ENCODE measurements around the gene ZNF205. TPM values are rescaled to one million over a fixed set of nuclear protein-coding genes. Genes with fewer than 3 reads are reported as not detected.
A peak's percentile ranks its signal among the peaks of the same experiment; 100 is the strongest.
"Not testable (repeated sequence)": the region's sequence is repeated elsewhere in the genome, so short reads cannot be mapped to it uniquely, and the experiment has no call there.

Gene ZNF205
- total and polyA plus RNA-seq, 4 donors: 9.2 to 26.4 (median 21.8) TPM

DNA sequence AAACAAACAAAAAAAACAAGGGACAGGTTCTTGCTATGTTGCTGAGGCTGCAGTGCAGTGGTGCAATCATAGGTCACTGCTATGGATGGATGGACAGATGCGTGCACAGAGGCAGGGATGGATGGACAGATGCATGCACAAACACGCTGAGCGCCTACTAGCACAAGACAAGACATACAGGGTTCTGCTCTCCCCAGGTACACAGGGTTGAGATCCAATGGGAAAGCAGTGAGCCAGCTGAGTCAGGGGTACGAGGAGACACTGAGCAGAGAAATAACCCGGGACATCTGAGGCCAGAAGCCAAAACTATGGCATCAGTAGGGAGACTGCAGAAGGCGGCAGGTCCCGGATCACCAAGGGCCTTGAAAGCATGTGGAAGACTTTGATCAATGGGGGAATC lies 40.7 kb upstream of the ZNF205 start:
- H3K36me3 ChIP-seq (ENCODE audit: control insufficient read depth, insufficient read depth, low read length): no peaks in the 10 kb centered on the region
- 82% methylated on average over 7 of the region's 7 CpGs for WGBS (ENCODE audit: insufficient coverage)
- H3K4me3 ChIP-seq (ENCODE audit: low read depth, low read length): no peak overlapping the region
- DNase-seq (ENCODE audit: low read depth in 4 of 6, low spot score in 6 of 6): no peak
- no peaks in the 10 kb centered on the region for H3K27me3 ChIP-seq (ENCODE audit: control insufficient read depth, insufficient read depth, low read length)
- no peaks in the 10 kb centered on the region for H3K9me3 ChIP-seq (ENCODE audit: control insufficient read depth, insufficient read depth, low read length)
- H3K4me1 ChIP-seq (ENCODE audit: control insufficient read depth, insufficient read depth, low read length): peaks cover 7% of the 10 kb centered on the region
- no peak overlapping the region for H3K27ac ChIP-seq (ENCODE audit: low read depth, low read length)

DNA sequence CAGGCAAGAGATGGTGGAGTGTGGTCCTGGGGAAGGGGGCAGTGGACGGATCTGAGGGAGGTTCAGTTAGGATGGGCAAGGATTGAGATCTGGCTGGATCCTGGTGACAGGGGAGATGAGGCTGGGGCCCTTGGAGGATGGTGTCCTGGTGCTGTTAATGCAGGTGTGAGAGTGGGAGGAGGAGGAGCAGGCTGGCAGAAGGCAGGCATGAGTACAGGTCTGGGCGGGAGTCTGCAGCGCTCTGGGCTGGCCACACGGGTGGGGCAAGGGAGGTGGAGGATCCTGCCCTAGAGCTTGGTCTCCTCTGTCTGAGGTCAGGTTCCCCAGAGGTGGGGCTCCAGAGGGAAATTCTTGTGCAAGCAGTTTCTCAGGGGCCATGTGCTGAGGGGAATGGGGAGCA lies 40.2 kb upstream of the ZNF205 start:
- H3K9me3 ChIP-seq (ENCODE audit: control insufficient read depth, insufficient read depth, low read length); DNase-seq (ENCODE audit: low read depth in 4 of 6, low spot score in 6 of 6); H3K27me3 ChIP-seq (ENCODE audit: control insufficient read depth, insufficient read depth, low read length); H3K4me3 ChIP-seq (ENCODE audit: low read depth, low read length); H3K36me3 ChIP-seq (ENCODE audit: control insufficient read depth, insufficient read depth, low read length); H3K27ac ChIP-seq (ENCODE audit: low read depth, low read length); H3K4me1 ChIP-seq (ENCODE audit: control insufficient read depth, insufficient read depth, low read length): not testable (repeated sequence)
- WGBS (ENCODE audit: insufficient coverage): 68% methylated on average over 2 of the region's 4 CpGs

DNA sequence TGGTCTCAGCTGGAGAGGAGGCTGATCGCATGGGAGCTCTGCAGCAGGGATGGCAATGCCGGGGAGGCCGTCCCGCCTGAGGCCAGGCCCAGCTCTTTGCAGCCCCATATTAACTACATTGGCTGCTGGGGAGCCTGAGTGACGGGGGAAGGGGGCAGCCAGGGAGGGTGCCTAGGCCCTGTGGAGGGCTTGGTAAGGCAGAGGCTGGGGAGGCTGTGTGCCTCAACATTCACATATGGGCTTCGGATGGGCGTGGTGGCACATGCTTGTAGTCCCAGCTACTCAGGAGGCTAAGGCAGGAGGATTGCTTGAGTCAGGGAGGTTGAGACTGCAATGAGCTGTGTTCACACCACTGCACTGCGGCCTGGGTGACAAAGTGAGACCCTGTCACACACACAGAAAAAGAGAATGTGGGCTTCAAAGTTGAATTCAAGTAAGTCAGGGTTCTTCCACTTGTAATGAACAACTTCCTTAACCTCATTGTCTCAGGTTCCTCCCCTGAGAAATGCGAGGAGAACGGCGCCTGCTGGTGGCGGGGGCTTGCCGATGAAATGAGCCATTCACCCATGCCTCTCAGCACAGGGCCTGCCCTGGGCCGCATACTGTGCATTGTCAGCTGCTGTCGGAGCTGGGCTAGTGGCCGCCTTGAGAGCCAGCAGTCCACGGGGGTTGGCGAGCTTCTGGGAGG lies 39.7 kb upstream of the ZNF205 start:
- not testable (repeated sequence) for H3K27me3 ChIP-seq (ENCODE audit: control insufficient read depth, insufficient read depth, low read length); DNase-seq (ENCODE audit: low read depth in 4 of 6, low spot score in 6 of 6); H3K4me1 ChIP-seq (ENCODE audit: control insufficient read depth, insufficient read depth, low read length); H3K27ac ChIP-seq (ENCODE audit: low read depth, low read length); H3K36me3 ChIP-seq (ENCODE audit: control insufficient read depth, insufficient read depth, low read length); H3K9me3 ChIP-seq (ENCODE audit: control insufficient read depth, insufficient read depth, low read length); H3K4me3 ChIP-seq (ENCODE audit: low read depth, low read length)
- 20% methylated on average over 3 of the region's 18 CpGs for WGBS (ENCODE audit: insufficient coverage)

DNA sequence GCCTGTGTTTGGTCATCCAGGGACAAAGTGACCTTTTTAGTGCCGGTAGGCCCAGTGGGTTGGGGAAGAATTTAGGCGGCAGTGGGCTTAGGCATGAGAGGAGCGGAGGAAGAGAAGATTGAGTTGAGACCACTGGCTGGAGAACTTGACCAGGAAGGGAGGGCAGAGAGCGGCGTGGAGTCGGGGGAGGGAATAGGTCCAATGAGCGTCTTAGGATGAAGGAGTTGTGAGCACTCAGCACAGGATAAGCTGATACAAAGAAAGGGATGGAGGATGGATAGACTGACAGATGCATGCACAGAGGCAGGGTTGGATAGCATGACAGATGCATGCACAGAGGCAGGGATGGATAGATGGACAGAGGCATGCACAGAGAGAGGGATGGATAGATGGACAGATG lies 38.9 kb upstream of the ZNF205 start:
- Histone ChIP-seq H3K27ac (ENCODE audit: low read depth, low read length) (no peak overlapping the region), H3K27me3 (ENCODE audit: control insufficient read depth, insufficient read depth, low read length) (no peaks in the 10 kb centered on the region), H3K36me3 (ENCODE audit: control insufficient read depth, insufficient read depth, low read length) (no peaks in the 10 kb centered on the region), H3K4me1 (ENCODE audit: control insufficient read depth, insufficient read depth, low read length) (peaks cover 7% of the 10 kb centered on the region), H3K4me3 (ENCODE audit: low read depth, low read length) (no peak overlapping the region), H3K9me3 (ENCODE audit: control insufficient read depth, insufficient read depth, low read length) (no peaks in the 10 kb centered on the region)
- no peak for DNase-seq (ENCODE audit: low read depth in 4 of 6, low spot score in 6 of 6)
- WGBS (ENCODE audit: insufficient coverage): 95% methylated on average over 7 of the region's 7 CpGs

DNA sequence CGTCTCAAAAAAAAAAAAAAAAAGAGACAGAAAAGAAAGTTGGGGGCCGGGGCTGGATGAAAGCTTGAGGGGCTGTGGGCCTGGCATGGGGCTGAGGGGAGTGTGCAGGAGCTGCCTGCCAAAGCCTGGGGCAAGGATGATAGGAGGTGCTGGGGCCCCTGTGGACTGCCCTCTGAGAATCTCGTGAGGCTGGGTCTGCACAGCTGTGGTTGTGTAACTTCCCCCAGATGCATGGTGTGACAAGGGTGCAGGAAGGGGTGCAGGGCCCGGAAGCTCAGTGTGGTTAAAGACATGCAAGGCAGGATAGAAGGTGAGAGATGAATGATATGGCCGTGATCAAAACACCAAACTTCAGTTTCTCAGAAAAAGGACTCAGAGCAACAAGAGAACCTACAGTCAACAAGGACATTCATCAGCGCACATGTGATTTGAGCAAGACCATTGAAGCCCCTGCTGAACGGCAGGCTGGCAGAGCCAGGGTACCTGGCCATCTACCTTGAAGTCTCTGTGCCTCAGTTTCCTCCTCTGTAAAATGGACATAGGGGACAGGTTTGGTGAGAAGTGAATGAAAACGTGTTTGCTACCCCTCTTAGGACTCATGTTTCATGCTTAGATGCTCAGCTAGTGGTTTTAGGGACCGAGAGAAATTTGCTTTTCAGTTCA lies 37.4 kb upstream of the ZNF205 start:
- H3K9me3 ChIP-seq (ENCODE audit: control insufficient read depth, insufficient read depth, low read length): no peaks in the 10 kb centered on the region
- H3K36me3 ChIP-seq (ENCODE audit: control insufficient read depth, insufficient read depth, low read length): no peaks in the 10 kb centered on the region
- H3K27ac ChIP-seq (ENCODE audit: low read depth, low read length): no peak overlapping the region
- H3K27me3 ChIP-seq (ENCODE audit: control insufficient read depth, insufficient read depth, low read length): peaks cover 2% of the 10 kb centered on the region
- WGBS (ENCODE audit: insufficient coverage): 62% methylated on average over 6 of the region's 9 CpGs
- H3K4me3 ChIP-seq (ENCODE audit: low read depth, low read length): no peak overlapping the region
- peaks cover 7% of the 10 kb centered on the region for H3K4me1 ChIP-seq (ENCODE audit: control insufficient read depth, insufficient read depth, low read length)
- DNase-seq (ENCODE audit: low read depth in 4 of 6, low spot score in 6 of 6): no peak

DNA sequence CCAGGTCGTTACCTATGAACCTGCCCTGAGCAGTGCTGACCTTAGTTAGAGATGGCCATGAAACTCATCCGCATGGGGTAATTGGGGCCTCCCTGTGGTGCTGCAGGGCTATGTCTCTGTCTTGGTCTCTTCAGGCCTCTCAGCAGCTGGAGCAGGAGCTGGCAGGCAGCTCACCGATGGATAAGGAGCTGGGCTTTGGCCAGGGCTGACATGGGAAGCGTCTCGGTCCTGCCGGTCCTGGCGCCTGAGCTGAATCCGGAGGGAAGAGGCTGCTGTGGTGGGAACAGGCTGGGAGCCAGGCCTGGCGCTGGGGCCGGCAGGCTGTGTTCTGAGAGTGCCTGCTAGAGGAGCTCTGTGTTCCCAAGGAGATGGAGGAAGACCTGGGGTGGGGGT lies 36.9 kb upstream of the ZNF205 start:
- Histone ChIP-seq H3K9me3 (ENCODE audit: control insufficient read depth, insufficient read depth, low read length) (no peaks in the 10 kb centered on the region), H3K4me1 (ENCODE audit: control insufficient read depth, insufficient read depth, low read length) (peaks cover 7% of the 10 kb centered on the region), H3K4me3 (ENCODE audit: low read depth, low read length) (no peak overlapping the region), H3K36me3 (ENCODE audit: control insufficient read depth, insufficient read depth, low read length) (no peaks in the 10 kb centered on the region), H3K27me3 (ENCODE audit: control insufficient read depth, insufficient read depth, low read length) (peaks cover 2% of the 10 kb centered on the region), H3K27ac (ENCODE audit: low read depth, low read length) (no peak overlapping the region)
- WGBS (ENCODE audit: insufficient coverage): 23% methylated on average over 10 of the region's 10 CpGs
- peak in 2 of 6 donors; percentile 64 for DNase-seq (ENCODE audit: low read depth in 4 of 6, low spot score in 6 of 6)

DNA sequence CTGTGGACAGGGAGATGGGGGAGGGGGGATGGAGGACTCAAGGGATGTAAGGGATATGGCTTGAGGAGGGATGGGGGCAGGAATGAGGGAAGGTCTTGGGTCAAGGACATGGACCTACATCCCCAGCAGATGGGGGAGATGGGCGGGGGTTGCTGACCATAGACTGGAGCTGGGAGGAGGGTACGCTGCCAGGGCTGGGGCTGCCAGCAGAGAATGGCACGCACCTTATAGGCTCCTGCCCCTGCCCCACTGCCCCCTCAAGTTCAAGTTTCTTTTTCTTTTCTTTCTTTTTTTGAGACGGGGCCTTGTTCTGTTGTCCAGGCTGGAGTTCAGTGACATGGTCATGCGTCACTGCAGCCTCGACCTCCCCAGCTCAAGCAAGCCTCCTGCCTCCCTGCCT lies 36.4 kb upstream of the ZNF205 start:
- H3K4me1 ChIP-seq (ENCODE audit: control insufficient read depth, insufficient read depth, low read length); H3K9me3 ChIP-seq (ENCODE audit: control insufficient read depth, insufficient read depth, low read length); H3K4me3 ChIP-seq (ENCODE audit: low read depth, low read length); H3K27me3 ChIP-seq (ENCODE audit: control insufficient read depth, insufficient read depth, low read length); H3K36me3 ChIP-seq (ENCODE audit: control insufficient read depth, insufficient read depth, low read length); DNase-seq (ENCODE audit: low read depth in 4 of 6, low spot score in 6 of 6); H3K27ac ChIP-seq (ENCODE audit: low read depth, low read length): not testable (repeated sequence)
- WGBS (ENCODE audit: insufficient coverage): 78% methylated on average over 4 of the region's 6 CpGs

DNA sequence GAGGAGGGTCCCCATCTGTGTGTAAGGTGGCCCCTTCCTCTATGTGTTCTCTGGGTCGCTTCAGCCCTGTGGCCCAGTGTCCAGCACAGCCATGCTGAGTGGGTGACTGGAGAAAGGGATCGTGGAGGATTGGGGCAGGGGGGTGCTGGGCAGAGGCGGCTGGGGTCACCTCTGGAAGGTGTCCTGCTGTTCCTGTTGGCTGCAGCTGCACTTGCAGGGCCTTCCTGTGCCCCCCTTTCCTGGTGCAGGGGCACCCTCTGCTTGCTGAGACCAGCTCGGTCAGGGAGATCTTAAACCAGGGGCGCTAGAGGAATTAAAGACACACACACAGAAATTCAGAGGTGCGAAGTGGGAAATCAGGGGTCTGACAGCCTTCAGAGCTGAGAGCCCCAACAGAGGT lies 35.8 kb upstream of the ZNF205 start:
- DNase-seq (ENCODE audit: low read depth in 4 of 6, low spot score in 6 of 6): no peak
- H3K27me3 ChIP-seq (ENCODE audit: control insufficient read depth, insufficient read depth, low read length): peaks cover 2% of the 10 kb centered on the region
- peaks cover 7% of the 10 kb centered on the region for H3K4me1 ChIP-seq (ENCODE audit: control insufficient read depth, insufficient read depth, low read length)
- no peaks in the 10 kb centered on the region for H3K9me3 ChIP-seq (ENCODE audit: control insufficient read depth, insufficient read depth, low read length)
- H3K27ac ChIP-seq (ENCODE audit: low read depth, low read length): no peak overlapping the region
- no peak overlapping the region for H3K4me3 ChIP-seq (ENCODE audit: low read depth, low read length)
- 82% methylated on average over 3 of the region's 6 CpGs for WGBS (ENCODE audit: insufficient coverage)
- H3K36me3 ChIP-seq (ENCODE audit: control insufficient read depth, insufficient read depth, low read length): no peaks in the 10 kb centered on the region

DNA sequence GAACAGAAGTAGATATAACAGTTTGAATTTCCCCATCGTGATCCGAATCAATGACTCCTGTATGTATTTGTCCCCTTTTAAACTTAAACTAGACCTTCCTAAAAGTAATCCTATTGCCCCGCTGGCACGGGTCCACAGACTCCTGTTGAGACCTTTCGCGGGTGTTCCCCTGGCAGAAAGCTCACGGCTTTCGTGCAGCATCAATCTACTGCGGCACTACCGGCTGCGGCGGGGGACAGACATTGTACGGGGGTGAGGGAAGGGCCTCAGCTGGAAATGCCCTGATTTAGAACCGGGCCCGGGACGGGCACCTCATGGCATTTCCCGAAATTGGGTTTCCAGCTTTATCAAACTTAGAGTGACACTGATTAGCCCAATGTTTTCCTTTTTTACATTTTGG lies 32.4 kb upstream of the ZNF205 start:
- Histone ChIP-seq H3K9me3 (ENCODE audit: control insufficient read depth, insufficient read depth, low read length) (no peaks in the 10 kb centered on the region), H3K27ac (ENCODE audit: low read depth, low read length) (no peak overlapping the region), H3K4me1 (ENCODE audit: control insufficient read depth, insufficient read depth, low read length) (peaks cover 4% of the 10 kb centered on the region), H3K4me3 (ENCODE audit: low read depth, low read length) (no peak overlapping the region), H3K36me3 (ENCODE audit: control insufficient read depth, insufficient read depth, low read length) (no peaks in the 10 kb centered on the region), H3K27me3 (ENCODE audit: control insufficient read depth, insufficient read depth, low read length) (peaks cover 2% of the 10 kb centered on the region)
- no peak for DNase-seq (ENCODE audit: low read depth in 4 of 6, low spot score in 6 of 6)
- WGBS (ENCODE audit: insufficient coverage): 74% methylated on average over 13 of the region's 17 CpGs

DNA sequence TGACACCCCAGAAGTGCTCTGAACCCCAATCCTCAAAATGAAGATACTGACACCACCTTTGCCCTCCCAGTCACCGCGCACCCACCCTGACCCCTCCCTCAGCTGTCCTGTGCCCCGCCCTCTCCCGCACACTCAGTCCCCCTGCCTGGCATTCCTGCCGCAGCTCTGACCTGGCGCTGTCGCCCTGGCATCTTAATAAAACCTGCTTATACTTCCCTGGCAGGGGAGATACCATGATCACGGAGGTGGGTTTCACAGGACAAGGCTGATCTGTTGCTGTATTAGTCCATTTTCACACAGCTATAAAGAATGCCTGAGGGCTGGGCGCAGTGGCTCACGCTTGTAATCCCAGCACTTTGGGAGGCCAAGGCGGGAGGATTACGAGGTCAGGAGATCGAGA lies 30.4 kb upstream of the ZNF205 start:
- H3K4me1 ChIP-seq (ENCODE audit: control insufficient read depth, insufficient read depth, low read length); H3K27me3 ChIP-seq (ENCODE audit: control insufficient read depth, insufficient read depth, low read length); DNase-seq (ENCODE audit: low read depth in 4 of 6, low spot score in 6 of 6); H3K36me3 ChIP-seq (ENCODE audit: control insufficient read depth, insufficient read depth, low read length); H3K4me3 ChIP-seq (ENCODE audit: low read depth, low read length); H3K27ac ChIP-seq (ENCODE audit: low read depth, low read length); H3K9me3 ChIP-seq (ENCODE audit: control insufficient read depth, insufficient read depth, low read length): not testable (repeated sequence)
- WGBS (ENCODE audit: insufficient coverage): 91% methylated on average over 10 of the region's 13 CpGs

Measured in spinal cord (tissue), 10 donors.